ENCODE measurements around the gene GAS2L1.

GAS2L1 gene

DNA sequence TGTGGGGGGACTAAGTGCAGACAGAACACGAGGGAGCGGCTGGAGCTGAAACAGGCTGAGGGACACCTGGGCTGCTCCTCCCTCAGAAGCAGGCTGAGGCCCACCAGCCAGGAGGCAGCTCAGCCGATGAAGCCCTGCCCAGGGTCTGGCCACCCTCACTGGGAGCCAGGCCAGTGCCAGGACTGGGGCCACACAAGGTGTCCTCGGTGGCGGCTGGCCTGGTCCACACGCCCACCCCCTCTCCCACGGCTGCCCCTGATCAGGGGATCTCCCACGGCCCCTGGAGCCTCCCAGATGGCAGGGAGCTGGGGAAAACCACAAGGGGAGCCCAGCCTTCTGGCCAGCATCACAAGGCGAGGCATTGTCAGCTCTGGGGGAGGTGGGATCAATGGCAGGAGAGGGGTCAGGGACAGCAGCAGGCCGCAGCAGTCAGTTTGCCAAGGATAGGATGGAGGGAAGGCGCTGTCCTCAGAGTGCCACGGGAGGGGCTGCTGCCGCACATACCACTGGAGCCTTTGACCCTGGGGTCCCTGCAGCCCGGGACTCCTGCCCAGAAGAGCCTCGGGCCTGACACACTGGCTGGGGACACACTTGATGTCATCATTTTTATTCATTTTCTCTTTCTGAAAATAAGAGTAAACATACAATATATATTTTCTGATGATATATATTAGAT, 20.8 kb downstream of the GAS2L1 start:
- no peak for TF ChIP-seq FOXP2 (optimal IDR thresholded peaks at IDR 0.05; ENCODE audit: borderline replicate concordance, extremely low read depth, extremely low read length, insufficient read depth)
- TF ChIP-seq SIN3A (IDR thresholded peaks at IDR 0.05; ENCODE audit: borderline replicate concordance, insufficient read depth, low read length): no peak
- TF ChIP-seq TAF1 (IDR thresholded peaks at IDR 0.05; ENCODE audit: borderline replicate concordance, insufficient read depth, low read length): no peak
- TF ChIP-seq POLR2AphosphoS5 (IDR thresholded peaks at IDR 0.05; ENCODE audit: low read depth, low read length): no peak
- TF ChIP-seq, protein P1, sequence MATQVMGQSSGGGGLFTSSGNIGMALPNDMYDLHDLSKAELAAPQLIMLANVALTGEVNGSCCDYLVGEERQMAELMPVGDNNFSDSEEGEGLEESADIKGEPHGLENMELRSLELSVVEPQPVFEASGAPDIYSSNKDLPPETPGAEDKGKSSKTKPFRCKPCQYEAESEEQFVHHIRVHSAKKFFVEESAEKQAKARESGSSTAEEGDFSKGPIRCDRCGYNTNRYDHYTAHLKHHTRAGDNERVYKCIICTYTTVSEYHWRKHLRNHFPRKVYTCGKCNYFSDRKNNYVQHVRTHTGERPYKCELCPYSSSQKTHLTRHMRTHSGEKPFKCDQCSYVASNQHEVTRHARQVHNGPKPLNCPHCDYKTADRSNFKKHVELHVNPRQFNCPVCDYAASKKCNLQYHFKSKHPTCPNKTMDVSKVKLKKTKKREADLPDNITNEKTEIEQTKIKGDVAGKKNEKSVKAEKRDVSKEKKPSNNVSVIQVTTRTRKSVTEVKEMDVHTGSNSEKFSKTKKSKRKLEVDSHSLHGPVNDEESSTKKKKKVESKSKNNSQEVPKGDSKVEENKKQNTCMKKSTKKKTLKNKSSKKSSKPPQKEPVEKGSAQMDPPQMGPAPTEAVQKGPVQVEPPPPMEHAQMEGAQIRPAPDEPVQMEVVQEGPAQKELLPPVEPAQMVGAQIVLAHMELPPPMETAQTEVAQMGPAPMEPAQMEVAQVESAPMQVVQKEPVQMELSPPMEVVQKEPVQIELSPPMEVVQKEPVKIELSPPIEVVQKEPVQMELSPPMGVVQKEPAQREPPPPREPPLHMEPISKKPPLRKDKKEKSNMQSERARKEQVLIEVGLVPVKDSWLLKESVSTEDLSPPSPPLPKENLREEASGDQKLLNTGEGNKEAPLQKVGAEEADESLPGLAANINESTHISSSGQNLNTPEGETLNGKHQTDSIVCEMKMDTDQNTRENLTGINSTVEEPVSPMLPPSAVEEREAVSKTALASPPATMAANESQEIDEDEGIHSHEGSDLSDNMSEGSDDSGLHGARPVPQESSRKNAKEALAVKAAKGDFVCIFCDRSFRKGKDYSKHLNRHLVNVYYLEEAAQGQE (IDR thresholded peaks at IDR 0.05; ENCODE audit: insufficient read depth in 1 of 2, low read depth in 2 of 2, low read length in 2 of 2): no peak

DNA sequence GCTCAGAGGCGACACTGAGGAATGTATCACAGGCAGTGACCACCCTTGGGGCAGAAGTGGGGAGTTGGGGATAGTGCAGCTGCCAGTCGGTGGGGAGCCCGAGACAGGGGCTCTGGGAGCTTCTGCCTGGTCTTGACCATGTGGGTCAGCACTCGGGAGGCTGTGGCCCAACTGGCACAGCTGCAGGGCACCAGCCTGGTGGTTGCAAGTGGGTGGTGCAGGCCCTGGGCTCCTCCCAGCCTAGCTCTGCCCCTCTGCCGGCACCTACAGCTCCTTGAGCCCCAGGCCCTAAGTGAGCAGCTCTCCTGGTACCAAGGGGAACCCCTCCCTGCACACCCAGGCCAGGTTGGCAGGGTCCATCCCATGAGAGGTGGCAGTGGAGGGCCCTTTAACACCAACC, 21.6 kb downstream of the GAS2L1 start:
- TF ChIP-seq, protein P1 (IDR thresholded peaks at IDR 0.05; ENCODE audit: insufficient read depth in 1 of 2, low read depth in 2 of 2, low read length in 2 of 2): no peak
- TF ChIP-seq POLR2AphosphoS5 (IDR thresholded peaks at IDR 0.05; ENCODE audit: low read depth, low read length) (no peak), TAF1 (IDR thresholded peaks at IDR 0.05; ENCODE audit: borderline replicate concordance, insufficient read depth, low read length) (no peak), FOXP2 (optimal IDR thresholded peaks at IDR 0.05; ENCODE audit: borderline replicate concordance, extremely low read depth, extremely low read length, insufficient read depth) (no peak), SIN3A (IDR thresholded peaks at IDR 0.05; ENCODE audit: borderline replicate concordance, insufficient read depth, low read length) (no peak)

DNA sequence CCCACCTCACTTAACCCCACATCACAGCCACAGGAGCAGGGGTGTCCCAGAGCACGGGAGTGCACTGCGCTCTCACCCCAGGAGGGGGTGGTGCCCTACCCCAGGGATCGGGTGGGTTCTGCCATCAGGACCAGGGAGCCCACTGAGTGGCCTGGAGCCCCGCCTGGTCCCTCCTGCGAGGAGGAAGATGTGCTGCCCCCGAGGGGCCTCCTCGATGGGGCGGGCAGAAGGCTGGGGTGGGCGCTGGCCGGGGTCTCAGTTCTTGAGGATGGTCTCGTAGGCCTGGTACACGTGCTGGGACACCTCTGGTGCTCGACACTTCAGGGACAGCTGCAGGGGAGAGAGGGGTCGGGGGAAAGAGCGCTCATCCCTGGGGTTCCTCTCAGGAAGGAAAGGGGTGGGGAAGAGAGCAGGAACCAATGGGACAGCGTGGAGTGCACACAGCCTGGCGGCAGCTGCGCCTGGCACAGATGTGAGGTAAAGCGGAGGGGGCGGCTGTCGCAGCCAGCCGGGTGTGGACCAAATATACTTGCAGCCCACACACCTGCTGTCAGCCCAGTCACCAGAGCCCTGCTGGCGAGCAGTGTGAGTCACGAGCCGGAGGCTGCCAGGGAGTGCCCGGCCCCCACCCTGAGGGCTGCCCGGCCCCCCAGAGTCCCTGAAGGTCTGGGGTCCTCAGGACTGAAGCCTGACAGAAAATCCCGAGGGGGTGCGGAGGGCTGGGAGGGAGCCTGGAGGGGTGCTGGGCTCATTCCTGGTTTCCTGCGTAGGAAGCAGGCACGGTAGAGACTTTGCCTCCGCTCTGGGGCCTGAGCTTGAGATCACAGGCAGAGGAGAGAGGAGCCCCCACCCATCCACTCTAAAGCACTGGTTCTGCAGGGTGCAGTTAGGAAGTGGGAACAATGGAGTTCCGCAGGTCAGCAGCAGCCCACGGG, 22.4 kb downstream of the GAS2L1 start:
- no peak for TF ChIP-seq POLR2AphosphoS5 (IDR thresholded peaks at IDR 0.05; ENCODE audit: low read depth, low read length)
- TF ChIP-seq SIN3A (IDR thresholded peaks at IDR 0.05; ENCODE audit: borderline replicate concordance, insufficient read depth, low read length): no peak

DNA sequence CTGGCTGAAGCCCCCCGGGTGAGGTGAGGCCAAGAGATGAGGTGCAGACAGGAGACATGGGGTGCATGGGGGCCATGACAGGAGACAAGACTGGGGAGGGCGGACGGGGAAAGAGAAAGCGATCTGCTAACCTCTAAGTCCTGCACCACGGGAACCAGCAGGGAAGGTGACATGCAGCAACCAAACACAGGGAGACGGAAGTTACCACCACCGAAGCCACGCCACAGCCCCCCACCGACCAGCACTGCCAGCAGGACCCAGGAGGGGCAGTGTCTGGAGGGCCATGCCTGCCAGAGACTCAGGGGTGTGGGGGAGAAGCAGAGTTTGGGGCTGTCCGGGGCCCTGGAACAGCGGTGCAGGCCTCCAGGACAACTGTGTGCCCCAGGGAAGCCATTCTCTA, 23.1 kb downstream of the GAS2L1 start:
- TF ChIP-seq TAF1 (IDR thresholded peaks at IDR 0.05; ENCODE audit: borderline replicate concordance, insufficient read depth, low read length) (no peak), POLR2AphosphoS5 (IDR thresholded peaks at IDR 0.05; ENCODE audit: low read depth, low read length) (no peak), SIN3A (IDR thresholded peaks at IDR 0.05; ENCODE audit: borderline replicate concordance, insufficient read depth, low read length) (no peak), FOXP2 (optimal IDR thresholded peaks at IDR 0.05; ENCODE audit: borderline replicate concordance, extremely low read depth, extremely low read length, insufficient read depth) (no peak)
- TF ChIP-seq, protein P1 (IDR thresholded peaks at IDR 0.05; ENCODE audit: insufficient read depth in 1 of 2, low read depth in 2 of 2, low read length in 2 of 2): no peak

DNA sequence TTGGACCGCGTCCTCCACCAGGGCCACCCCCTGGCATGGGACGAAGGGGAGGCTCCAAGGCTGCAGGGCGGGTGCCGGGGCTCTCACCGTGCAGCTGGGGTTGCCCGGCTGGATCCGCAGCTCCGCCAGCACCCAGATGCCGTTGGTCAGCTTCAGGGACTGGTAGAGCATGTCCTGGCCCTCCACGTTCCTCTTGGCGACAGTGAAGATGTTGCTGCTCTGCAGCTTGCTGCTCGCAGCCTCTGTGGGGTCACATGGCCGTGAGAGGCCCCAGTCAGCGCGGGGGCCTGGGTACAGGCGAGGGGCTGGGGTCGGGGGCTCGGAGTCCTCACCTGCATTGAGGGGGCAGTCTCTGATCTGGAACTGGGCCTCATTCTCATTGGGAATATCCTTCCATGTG, 23.8 kb downstream of the GAS2L1 start:
- TF ChIP-seq FOXP2 (optimal IDR thresholded peaks at IDR 0.05; ENCODE audit: borderline replicate concordance, extremely low read depth, extremely low read length, insufficient read depth) (no peak), POLR2AphosphoS5 (IDR thresholded peaks at IDR 0.05; ENCODE audit: low read depth, low read length) (no peak), TAF1 (IDR thresholded peaks at IDR 0.05; ENCODE audit: borderline replicate concordance, insufficient read depth, low read length) (no peak), SIN3A (IDR thresholded peaks at IDR 0.05; ENCODE audit: borderline replicate concordance, insufficient read depth, low read length) (no peak)
- TF ChIP-seq, protein P1 (IDR thresholded peaks at IDR 0.05; ENCODE audit: insufficient read depth in 1 of 2, low read depth in 2 of 2, low read length in 2 of 2): no peak
